Measurements from ENCODE around the gene LRP5.

DNA sequence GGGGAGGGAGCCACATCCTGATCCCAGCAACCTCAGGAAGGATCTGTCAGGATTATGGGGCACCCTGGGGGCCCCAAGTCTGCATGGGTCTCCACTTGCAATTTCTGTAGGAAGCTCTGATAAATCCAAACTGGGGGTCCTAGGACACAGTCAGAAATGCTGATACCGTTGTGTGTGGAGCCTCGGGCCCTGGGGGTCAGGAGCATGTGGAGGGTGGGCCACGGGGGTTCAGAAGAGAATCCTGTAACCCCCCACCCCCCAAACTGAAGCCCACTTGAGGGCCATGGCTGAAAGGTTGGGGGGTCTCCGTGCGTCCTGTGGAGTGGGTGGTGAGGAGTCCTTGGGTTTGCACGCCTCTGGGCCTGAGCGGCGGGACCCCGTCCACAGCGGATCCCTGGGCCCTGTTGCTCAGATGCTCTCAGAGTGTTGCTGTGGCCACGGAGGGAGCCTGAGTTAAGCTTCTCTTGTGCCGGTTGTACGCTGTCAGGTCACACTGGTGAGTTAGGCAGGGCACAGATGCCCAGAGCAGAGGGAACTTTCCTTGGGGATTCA is 72.2 kb downstream of the LRP5 start:
- TF ChIP-seq ZNF224 (CRISPR knock-in tag; IDR thresholded peaks at IDR 0.05) (no peak), JUND (IDR thresholded peaks at IDR 0.05; ENCODE audit: borderline replicate concordance, low read depth, low read length) (no peak), JUND (tag; IDR thresholded peaks at IDR 0.05; ENCODE audit: borderline replicate concordance, low read depth, low read length) (no peak), JUNB (CRISPR knock-in tag; conservative IDR thresholded peaks at IDR 0.05) (no peak), FIP1L1 (IDR thresholded peaks at IDR 0.05; ENCODE audit: low read depth, low read length, poor library complexity, severe bottlenecking) (no peak), POLR2AphosphoS5 (IDR thresholded peaks at IDR 0.05; ENCODE audit: control insufficient read depth, insufficient read depth, low read depth, low read length) (no peak), ZBED1 (IDR thresholded peaks at IDR 0.05) (no peak), RAD21 (CRISPR knock-in tag; conservative IDR thresholded peaks at IDR 0.05 in 1 of 2, IDR thresholded peaks at IDR 0.05 in 1 of 2) (no peak), WHSC1 (IDR thresholded peaks at IDR 0.05; ENCODE audit: low read length) (no peak), CBFB (CRISPR knock-in tag; IDR thresholded peaks at IDR 0.05) (no peak)
- TF ChIP-seq, protein P1, sequence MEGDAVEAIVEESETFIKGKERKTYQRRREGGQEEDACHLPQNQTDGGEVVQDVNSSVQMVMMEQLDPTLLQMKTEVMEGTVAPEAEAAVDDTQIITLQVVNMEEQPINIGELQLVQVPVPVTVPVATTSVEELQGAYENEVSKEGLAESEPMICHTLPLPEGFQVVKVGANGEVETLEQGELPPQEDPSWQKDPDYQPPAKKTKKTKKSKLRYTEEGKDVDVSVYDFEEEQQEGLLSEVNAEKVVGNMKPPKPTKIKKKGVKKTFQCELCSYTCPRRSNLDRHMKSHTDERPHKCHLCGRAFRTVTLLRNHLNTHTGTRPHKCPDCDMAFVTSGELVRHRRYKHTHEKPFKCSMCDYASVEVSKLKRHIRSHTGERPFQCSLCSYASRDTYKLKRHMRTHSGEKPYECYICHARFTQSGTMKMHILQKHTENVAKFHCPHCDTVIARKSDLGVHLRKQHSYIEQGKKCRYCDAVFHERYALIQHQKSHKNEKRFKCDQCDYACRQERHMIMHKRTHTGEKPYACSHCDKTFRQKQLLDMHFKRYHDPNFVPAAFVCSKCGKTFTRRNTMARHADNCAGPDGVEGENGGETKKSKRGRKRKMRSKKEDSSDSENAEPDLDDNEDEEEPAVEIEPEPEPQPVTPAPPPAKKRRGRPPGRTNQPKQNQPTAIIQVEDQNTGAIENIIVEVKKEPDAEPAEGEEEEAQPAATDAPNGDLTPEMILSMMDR (IDR thresholded peaks at IDR 0.05 in 2 of 3, conservative IDR thresholded peaks at IDR 0.05 in 1 of 3; ENCODE audit: insufficient read depth in 2 of 3, low read depth in 1 of 3, low read length in 3 of 3): no peak
- TF ChIP-seq, protein P2, sequence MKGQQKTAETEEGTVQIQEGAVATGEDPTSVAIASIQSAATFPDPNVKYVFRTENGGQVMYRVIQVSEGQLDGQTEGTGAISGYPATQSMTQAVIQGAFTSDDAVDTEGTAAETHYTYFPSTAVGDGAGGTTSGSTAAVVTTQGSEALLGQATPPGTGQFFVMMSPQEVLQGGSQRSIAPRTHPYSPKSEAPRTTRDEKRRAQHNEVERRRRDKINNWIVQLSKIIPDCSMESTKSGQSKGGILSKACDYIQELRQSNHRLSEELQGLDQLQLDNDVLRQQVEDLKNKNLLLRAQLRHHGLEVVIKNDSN (CRISPR knock-in tag; IDR thresholded peaks at IDR 0.05): no peak
- TF ChIP-seq, protein P3, sequence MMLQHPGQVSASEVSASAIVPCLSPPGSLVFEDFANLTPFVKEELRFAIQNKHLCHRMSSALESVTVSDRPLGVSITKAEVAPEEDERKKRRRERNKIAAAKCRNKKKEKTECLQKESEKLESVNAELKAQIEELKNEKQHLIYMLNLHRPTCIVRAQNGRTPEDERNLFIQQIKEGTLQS (IDR thresholded peaks at IDR 0.05): no peak
- TF ChIP-seq, protein P3 (CRISPR knock-in tag; conservative IDR thresholded peaks at IDR 0.05): no peak
- TF ChIP-seq, protein P4, sequence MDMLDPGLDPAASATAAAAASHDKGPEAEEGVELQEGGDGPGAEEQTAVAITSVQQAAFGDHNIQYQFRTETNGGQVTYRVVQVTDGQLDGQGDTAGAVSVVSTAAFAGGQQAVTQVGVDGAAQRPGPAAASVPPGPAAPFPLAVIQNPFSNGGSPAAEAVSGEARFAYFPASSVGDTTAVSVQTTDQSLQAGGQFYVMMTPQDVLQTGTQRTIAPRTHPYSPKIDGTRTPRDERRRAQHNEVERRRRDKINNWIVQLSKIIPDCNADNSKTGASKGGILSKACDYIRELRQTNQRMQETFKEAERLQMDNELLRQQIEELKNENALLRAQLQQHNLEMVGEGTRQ (CRISPR knock-in tag; IDR thresholded peaks at IDR 0.05): no peak
- TF ChIP-seq, protein P5, sequence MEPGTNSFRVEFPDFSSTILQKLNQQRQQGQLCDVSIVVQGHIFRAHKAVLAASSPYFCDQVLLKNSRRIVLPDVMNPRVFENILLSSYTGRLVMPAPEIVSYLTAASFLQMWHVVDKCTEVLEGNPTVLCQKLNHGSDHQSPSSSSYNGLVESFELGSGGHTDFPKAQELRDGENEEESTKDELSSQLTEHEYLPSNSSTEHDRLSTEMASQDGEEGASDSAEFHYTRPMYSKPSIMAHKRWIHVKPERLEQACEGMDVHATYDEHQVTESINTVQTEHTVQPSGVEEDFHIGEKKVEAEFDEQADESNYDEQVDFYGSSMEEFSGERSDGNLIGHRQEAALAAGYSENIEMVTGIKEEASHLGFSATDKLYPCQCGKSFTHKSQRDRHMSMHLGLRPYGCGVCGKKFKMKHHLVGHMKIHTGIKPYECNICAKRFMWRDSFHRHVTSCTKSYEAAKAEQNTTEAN (CRISPR knock-in tag; IDR thresholded peaks at IDR 0.05): no peak

Data from K562 (cell line).